ENCODE measurements around the gene ULK2.

GRCh38 chr17:19748807-19749193 is 118.9 kb downstream of the ULK2 start:
- TF ChIP-seq, protein P1, sequence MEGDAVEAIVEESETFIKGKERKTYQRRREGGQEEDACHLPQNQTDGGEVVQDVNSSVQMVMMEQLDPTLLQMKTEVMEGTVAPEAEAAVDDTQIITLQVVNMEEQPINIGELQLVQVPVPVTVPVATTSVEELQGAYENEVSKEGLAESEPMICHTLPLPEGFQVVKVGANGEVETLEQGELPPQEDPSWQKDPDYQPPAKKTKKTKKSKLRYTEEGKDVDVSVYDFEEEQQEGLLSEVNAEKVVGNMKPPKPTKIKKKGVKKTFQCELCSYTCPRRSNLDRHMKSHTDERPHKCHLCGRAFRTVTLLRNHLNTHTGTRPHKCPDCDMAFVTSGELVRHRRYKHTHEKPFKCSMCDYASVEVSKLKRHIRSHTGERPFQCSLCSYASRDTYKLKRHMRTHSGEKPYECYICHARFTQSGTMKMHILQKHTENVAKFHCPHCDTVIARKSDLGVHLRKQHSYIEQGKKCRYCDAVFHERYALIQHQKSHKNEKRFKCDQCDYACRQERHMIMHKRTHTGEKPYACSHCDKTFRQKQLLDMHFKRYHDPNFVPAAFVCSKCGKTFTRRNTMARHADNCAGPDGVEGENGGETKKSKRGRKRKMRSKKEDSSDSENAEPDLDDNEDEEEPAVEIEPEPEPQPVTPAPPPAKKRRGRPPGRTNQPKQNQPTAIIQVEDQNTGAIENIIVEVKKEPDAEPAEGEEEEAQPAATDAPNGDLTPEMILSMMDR (IDR thresholded peaks at IDR 0.05), result no peak
- TF ChIP-seq GABPA (IDR thresholded peaks at IDR 0.05; ENCODE audit: low read depth) (no peak), FOXM1 (IDR thresholded peaks at IDR 0.05; ENCODE audit: low read depth) (no peak), PBX3 (IDR thresholded peaks at IDR 0.05) (no peak)

All from SK-N-SH (cell line).